Inflammatory macrophage treated with lipopolysaccharide for 1 hour (primary cell): ENCODE results near the gene MGAT4C.
"Not testable (repeated sequence)": the region's sequence is repeated elsewhere in the genome, so short reads cannot be mapped to it uniquely, and the experiment has no call there.

ENCODE experiments used
- DNase-seq, 2 donors: peaks; one replicate each; pipeline ENCODE4 v3.0.0-alpha.2; 2020 to 2022

MGAT4C gene

DNA sequence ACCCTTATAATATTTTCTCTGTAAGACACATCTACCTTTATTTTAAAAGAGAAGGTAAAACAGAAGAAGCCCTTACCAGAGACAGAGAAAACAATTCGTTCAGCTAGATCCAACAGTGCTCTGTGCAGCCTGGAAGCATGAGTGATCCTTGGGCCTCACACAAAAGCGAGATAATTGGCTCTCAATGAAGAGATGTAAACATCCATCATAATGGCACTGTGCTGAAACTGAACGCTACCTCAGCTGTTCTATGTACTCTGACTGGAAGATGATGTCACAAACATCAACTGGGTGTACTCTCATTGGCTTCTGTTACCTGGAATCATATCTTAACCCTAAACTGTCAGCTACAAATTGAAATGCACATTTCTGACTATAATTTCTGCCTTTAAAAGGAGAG lies at the start of gene MGAT4C:
Gene MGAT4C, minus strand, starts transcription at position 229 of the 400 bp plus-strand sequence.
- no peak for DNase-seq

DNA sequence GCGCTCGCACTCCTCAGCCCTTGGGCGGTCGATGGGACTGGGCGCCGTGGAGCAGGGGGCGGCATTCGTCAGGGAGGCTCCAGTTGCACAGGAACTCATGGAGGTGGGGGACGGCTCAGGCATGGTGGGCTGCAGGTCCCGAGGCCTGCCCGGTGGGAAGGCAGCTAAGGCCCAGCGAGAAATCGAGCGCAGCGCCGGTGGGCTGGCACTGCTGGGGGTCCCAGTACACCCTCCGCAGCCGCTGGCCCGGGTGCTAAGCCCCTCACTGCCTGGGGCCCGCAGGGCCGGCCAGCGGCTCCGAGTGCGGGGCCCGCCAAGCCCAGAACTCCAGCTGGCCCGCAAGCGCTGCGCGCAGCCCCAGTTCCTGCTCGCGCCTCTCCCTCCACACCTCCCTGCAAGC lies 40.2 kb upstream of the MGAT4C start:
- not testable (repeated sequence) for DNase-seq

DNA sequence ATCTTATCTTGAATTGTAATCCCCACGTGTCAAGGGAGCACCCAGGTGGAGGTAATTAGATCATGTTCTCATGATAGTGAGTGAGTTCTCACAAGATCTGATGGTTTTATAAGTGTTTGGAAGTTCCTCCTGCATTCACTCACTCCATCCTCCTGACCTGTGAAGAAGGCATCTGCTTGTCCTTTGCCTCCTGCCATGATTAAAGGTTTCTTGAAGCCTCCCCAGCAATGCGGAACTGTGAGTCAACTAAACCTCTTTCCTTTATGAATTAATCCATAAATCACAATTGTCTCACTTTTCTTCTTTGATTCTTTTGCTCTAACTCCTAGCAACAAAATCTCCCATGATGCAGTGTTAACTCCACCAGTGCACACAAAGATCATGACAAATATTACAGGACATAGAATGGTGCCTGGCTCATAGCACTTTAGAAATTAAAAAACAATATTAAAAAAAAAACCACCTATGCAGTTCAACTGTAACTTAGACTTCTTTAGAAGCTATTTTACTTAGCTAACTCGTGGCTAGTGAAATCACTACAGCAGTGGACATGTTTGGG lies 37.6 kb upstream of the MGAT4C start:
- no peak for DNase-seq

DNA sequence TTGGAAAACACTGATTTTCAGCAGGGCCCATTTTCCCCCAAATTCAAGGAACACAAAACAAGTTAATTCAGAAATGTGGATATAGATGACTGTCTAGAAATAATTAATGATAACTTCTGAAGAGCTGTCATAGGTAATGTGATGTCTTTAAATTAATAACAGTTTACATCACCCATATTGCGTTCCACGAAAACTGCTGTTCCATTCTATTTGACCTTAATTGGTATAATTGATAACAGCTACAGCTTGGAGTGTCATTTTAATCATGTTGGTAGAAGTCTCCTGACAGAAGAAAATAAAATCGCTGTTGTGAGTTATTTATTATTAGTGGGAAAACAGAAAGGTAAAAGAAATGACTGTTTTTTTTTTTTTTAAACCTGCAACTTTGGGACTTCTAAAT lies 36.3 kb upstream of the MGAT4C start:
- no peak for DNase-seq

DNA sequence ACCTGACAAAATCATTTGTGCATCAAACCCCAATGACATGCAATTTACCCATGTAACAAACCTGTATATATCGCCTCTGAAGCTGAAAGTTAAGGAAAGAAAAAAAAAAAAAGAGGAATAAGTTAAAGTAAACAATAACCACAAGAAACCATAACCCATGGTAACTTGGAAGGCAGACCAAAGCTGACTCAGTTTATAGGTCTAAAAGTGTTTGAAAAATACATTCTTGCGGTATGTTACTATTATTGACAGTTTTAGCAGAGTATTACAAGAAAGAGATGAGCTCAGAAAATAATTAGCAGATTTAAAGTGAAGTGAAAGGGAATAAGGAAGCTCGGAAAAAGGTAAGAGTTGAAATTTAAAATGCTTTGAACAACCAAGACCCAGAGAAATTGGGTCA lies 34.4 kb upstream of the MGAT4C start:
- no peak for DNase-seq

DNA sequence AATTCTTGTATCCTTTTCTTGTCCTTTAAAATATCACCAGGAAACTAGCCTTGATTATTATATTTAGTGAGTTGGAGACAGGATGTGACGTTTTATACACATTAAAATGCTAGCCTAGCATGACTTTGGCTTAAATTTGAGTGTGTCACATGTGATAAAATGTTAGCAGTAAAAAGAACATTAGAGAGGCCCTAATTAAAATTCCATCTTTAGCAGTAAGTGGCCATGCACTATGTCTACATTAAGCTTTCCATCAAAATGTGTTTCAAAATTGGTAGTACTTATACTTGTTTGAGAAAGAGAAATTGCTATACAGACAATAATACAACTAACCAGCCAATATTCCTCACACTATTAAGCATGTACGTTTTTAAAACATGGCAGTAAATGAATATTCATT lies 29.9 kb upstream of the MGAT4C start:
- no peak for DNase-seq

DNA sequence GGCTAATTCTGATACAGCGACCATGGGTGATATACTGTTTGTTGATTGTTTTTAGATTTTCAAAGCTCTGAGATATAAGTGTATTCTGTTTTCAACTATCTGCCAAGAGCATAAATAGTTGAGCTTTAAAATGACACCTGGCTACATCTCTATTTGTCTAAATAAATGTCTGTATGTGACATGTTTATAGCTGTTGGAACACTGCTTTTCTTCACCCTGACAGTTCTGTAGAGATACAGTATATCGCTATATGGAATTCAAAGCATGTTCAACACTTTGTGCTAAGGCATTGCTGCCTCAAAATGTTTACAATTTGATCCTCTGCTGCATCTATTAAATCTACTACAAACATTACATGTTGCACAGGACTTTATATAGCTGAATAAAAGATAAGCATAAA lies 27.4 kb upstream of the MGAT4C start:
- DNase-seq: no peak

DNA sequence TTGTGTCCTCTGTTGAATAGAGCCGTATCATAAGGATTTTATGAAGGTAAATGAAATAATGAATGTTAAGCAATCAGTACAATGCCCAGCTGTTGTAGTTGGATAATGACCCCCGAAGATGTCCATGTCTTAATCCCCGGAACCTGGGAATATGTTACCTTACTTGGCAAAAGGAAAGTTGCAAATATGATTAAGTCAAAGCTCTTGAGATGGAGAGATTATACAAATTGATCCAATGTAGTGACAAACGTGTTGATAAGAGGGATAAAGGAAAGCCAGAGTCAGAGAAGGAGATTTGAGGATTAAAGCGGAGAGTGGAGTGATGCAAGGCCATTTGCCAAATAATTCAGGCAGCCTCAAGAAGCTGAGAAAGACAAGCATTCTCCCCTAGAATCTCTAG lies 19.2 kb upstream of the MGAT4C start:
- no peak for DNase-seq

DNA sequence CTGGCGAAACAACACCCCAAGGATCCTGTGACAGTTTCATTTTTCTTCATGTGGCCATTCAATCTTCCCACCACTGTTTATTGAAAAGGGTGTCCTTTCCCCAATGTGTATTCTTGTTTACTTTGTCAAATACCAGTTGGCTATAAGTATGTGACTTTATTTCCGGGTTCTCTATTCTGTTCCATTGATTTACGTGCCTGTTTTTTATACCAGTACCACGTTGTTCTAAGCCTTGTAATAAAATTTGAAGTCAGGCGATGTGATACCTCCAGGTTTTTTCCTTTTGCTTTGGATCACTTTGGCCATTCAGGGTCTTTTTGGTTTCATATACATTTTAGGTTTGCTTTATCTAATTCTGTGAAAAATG lies 9.1 kb upstream of the MGAT4C start:
- DNase-seq: no peak

DNA sequence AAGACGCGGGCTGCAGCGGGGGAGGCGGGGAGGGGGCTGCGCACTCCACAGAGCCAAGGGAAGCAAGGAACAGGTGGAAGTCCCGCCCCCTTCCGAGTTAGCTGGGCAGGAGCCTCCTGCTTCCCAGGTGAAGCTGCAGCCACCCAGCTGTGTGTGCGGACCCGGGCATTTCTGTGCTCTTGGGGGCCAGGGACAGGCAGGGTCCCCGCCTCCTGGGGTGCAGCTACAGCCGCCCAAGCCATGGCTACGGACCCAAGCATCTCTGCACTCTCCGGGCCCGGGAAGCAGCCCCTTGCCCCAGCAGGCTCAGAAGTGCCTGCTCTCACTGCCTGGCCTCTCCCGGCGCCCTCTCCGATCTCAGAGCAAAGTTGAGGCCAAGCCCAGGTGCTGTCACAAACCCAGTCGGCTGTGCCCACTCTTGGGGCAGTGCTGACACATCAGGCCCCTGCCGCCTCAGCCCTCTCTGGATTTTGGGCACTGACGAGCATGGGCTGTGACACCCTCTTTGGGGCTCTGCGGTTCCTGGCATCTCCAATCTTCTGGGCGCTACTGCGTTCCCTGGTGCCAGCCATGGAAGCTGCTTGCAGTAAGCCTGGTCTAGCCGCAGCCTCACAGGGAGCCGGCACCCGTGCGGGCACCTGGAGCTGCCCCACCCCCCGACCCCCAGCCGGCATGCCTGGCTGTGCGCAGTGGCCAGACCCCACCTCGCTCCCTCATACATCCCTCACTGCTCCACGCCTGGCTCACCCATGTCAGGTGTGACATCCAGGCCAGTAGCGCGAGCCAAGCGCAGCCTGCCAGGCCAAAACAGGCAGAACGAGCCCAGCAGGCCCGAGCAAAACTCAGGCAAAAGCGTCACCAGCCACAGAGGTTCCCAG lies 8.5 kb upstream of the MGAT4C start:
- DNase-seq: no peak

DNA sequence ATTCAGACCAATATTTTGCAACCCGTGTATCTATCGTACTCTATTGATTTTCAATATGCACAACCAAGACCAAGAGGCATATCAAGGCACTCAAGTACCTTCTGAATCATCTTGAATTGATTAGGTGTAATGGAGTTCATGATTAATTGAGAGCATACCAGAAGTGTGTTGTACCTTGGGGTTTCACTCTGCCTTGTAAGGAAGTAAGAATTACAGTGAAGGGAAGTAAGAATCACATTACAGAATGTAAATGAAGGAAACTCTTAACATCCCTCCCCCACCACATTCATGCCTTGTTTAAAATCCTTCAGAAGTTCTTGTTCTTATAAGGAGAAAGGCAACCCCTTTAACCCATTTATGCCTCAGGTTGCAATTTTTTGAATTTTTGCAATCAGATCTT lies 5.4 kb upstream of the MGAT4C start:
- DNase-seq: no peak

DNA sequence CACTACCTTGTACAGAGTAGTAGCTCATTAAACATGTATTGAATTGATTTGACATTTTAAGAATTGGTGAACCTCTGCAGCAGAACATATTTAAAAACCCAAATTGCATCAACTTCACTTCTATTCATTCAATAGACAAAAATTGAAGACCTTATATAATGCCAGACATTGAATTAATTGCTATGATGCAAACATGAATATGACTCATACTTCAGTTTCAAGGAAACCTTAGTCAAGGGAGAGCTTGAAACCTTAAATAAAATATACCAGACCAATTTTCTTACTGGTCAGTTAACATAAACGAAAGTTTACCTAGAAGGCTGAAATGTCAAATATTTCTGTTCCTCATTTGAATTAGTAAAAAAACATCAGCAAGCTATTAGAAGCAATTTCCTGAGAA lies 5.0 kb upstream of the MGAT4C start:
- DNase-seq: no peak

DNA sequence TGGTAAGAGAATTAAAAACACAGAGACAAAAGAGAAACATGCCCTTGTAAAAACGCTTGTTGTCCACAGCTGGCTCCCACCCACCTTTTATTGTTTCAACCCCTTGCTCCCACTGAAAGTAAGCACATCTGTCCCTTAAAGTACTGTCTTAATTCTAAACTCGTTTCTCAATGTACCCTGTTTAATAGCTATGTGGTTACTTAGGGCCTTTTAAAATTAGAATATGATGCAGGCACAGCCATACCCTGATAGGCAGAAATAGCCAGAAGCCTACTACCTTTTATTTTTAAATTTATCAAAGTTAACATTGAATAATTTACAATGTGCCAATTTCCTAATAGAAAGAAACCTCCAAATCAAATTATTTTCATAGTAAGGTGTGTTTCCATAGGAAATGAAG lies 4.0 kb upstream of the MGAT4C start:
- DNase-seq: no peak

DNA sequence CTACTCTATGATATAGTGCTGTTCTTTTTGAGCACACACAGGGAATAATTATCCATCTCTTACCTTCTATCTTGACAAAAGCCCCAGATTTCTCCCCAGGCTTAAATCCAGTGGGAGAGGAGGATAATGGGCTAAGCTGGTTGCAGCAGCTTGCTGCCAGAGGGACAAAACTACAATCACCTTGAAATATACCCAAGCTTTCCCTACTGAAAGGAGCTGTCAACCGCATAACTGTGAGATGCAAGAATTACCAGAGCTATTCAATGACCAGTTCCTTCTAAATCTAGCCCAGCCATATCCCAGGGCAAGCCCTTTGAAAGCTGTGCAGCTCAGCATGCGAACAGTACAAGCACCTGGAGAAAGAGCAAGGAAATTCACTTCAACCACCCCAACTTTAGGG lies 943 bp upstream of the MGAT4C start:
- no peak for DNase-seq

DNA sequence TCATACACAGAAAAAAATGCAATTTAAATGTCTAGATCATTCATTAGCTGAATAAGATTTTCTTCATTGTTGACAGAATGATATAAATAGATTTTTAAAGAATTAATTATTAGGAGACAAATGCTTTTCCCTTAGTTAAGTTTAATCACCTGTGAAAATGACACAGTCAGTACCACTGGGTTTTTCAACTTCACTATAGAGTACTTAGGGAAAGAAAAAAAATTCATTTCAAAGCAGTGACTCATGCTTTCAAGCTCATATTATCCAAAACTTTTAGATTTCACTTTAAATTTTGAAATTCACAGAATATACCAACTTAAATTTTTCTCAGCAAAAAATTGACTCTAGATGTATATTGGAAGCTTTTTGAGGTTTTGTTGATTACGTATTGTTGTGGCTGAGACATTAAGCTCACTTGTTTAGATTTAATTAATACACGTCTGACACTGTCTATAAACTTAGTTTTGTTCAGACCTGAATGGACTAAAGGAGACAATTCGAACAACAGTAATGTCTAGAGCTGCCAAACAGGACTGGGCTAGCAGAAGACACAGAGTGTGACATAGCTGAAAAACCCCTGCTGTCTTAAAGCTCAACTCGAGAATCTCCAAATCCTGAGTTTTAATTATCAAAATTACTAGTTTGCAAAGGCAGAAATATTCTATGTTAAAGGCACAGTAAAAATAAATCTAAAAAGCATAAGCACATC lies 1.6 kb downstream of the MGAT4C start:
- no peak for DNase-seq

DNA sequence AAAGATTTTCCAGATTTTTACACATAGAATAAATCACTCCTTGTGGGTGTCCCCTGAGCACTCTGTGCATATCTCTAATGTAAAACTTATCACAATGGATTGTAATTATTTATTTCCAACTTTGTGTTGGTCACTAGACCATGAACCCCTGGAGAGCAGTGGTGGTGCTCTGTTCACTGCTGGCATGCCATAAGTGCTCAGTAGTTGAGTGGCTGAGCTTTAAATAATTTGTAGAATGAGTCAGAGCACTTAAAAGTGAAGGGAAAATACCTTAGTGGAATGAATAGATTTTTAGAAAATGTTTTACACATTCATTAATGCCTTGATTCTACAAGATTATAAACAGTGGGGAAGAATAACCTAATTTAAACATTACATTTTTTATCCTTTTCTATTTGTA lies 6.3 kb downstream of the MGAT4C start:
- DNase-seq: no peak

DNA sequence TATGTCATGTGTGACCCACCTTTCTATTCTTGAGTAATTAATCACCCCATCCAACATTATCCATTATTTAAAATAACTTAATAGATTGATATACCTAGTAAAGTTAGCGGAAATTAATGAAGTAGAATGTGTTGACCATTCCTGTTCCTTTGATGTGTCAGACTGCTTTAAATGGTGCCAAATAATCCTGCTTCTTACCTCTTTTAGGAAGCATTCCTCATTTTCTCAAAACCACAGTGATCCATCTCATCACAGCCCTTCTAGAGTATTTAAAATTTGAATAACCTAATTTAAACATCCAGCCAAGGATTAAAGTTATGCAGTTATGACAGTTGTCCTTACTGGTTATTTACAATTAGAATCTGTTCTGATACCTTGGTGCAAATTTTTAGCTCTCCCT lies 6.9 kb downstream of the MGAT4C start:
- DNase-seq: no peak

DNA sequence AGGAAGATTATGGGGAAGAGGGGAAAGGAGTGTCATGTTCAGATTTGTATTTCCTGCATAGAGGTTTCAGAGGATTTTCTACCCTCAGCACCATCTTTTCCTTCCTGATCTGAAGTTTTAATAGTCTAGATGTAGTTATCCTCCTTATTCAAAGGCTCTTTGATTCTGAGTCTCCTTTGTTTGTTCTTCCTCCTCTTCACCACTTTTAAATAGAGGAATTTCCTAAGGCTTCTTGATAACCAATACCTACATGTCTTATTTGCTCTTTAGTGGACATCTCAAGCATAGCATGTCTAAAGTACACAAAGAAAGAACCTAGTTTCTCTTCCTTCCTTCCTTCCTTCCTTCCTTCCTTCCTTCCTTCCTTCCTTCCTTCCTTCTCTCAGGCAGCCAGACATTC lies 8.3 kb downstream of the MGAT4C start:
- DNase-seq: no peak

DNA sequence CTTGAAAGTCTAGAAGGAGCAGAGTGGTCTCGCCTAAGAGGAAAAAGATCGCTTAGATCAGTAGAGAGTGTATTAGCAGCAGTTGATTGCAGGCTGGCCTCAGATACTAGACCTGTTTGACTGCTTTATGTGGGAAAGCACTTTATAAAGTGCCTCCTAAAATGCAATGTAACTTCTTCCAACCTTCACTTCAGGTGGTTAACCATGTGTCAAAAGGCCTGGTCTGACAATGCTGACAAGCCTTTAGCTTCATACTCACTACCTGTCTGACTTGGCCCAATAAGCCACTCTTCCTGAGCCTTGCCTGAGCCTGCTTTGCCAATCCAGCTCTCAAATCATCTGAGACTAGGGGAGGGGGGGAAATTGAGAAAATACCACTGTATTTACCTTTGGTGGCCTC lies 14.6 kb downstream of the MGAT4C start:
- no peak for DNase-seq

DNA sequence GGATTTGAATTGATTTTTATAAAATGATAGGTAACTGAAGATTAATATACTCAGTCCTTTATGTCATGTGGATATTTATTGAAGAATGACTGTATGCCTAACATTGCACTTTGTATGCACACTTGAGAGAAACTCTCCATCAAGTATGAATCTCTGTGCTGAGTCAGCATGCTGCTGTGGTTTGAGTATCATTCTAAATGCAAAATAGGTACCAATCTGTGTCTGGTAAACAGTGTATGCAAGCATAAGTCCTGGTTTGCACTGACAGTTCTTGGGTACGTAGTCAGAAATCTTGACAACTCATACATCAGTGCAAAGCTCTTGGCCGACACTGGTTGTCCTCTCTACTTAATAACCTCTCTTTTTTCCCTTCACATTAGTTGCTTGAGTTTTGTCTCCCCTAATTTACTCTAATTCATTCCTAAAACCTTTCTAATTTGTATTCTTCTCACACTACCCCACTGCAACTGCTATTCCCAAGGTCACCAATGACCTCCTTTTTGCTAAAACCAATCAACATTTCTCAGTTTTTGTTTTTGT lies 21.8 kb downstream of the MGAT4C start:
- DNase-seq: no peak

DNA sequence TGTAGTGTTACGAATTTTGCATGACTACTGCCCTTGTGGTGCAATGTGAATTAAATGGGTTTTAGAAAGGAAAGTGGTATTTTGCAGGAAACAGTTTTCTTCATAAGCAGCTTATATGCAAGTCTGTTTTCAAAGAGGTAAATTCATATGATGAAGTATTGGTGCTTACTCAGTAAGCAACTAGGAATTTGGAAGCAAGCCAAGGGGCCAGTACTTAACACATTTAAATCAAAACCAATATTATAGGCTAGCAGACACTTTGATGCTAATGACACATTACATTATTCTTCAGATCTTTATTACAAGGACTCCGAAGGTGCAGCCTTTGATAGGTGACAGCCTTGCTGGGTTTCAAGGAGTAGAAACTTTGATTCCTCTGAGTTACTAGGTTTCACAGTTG lies 23.1 kb downstream of the MGAT4C start:
- DNase-seq: no peak

DNA sequence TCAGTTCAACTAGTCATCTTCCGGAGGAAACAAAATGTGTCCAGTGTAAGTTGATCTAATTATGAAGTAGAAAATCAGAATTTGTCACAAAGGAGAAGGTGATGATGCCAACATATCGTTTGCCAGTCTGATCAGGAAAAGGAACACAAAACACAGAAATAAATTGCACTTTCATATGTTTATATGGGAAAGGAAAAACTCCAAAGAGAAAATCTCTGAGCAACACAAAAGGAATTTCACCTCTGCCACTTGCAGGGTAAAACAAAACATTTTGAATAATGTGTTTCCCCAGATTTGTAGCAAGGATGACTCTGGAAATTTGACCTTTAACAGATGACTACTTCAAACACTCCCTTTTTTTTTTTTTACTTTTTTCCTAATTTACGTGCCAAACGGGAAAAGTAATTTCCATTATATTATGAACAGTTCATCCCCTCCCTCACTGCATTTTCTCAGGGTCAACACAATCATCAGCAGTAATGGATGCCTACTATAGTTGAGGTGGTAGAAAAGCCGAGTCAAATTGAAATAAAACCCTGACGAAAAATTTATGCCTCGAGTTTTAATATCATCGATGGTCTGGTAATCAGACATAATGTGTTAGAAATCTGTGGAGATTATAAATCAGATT lies 25.6 kb downstream of the MGAT4C start:
- no peak for DNase-seq

DNA sequence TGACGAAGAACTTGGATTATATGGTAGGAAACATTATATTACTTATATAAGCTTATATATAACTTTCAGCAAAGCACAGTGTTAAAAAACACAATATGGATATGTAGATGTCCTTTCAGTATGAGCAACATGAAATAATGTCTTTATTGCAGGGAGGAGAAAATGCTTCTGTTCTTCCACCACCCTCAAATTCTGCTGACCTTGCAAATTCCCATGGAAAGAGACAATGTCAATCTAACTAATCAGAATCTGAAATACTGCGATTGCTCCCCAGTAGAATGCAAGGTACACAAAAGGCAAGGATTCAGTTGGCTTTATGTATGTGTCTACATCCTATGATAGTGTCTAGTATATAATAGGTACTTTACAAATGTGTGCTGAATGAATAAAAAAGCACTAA lies 26.4 kb downstream of the MGAT4C start:
- DNase-seq: no peak

DNA sequence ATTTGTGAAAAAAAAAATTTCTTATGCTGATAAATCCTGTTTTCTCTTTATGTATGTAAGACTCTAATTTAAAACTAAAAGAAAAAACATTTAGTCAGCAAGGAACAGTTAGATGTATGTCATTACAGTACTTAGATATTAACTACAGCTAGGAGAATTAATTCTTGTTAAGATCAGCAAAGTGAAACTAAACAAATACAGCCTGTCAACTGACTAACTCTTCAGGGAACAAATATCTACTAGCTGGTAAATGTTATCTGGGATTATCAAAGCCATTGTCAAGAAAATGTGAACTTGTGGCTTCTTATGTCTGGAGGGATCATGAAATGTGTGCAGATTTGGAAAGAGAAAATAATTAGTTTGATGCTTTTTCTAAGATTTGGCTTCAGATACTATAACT lies 27.5 kb downstream of the MGAT4C start:
- no peak for DNase-seq
